Caki2 (cell line): ENCODE measurements around the gene MSH6. TPM values are rescaled to one million over a fixed set of nuclear protein-coding genes. Genes with fewer than 3 reads are reported as not detected.

ENCODE experiments used
- DNase-seq: peaks from one replicate; pipeline ENCODE4 v3.0.0-alpha.2; 2015; ENCODE audit warnings: low read depth
- in situ Hi-C: cut with HindIII; loops from 2 replicates; pipeline ENCODE4 v1.10.0; 2016; ENCODE audit warnings: low sequenced_read_pairs, low pct_unique_long_range_greater_than_20kb, mixed read lengths
- total RNA-seq: library from RNA; depleted of rRNA; stranded (reverse); fragments of >200 nt; shearing (Covaris generic); gene quantifications from 2 replicates; pipeline ENCODE4 v1.2.3, GENCODE V29; 2014; ENCODE audit warnings: low replicate concordance

The MSH6 gene
- total RNA-seq, 1 experiment from 2014 or later, result 46.3 TPM

GRCh38 chr2:47778698-47779425 is 4.1 kb upstream of the MSH6 start:
- in situ Hi-C loops, result no loop called here
- DNase-seq, result no peak

GRCh38 chr2:47779426-47779790 is 3.5 kb upstream of the MSH6 start:
- in situ Hi-C loops, result no loop called here
- DNase-seq, result no peak

- in situ Hi-C loops, result no loop called here
- DNase-seq, result no peak
These were observed 619 bp upstream of the MSH6 start for GRCh38 chr2:47782381-47782670.

GRCh38 chr2:47783486-47784351 is 774 bp downstream of the MSH6 start:
- in situ Hi-C loops, result no loop called here
- DNase-seq, result peak; percentile 64

GRCh38 chr2:47784352-47784851 is 1.5 kb downstream of the MSH6 start:
- peak; percentile 66 for DNase-seq
- in situ Hi-C loops, result no loop called here

GRCh38 chr2:47785986-47786385 is 3.0 kb downstream of the MSH6 start:
- no peak for DNase-seq
- in situ Hi-C loops, result no loop called here

- DNase-seq, result no peak
These were observed 13.2 kb downstream of the MSH6 start for GRCh38 chr2:47796090-47796697.

GRCh38 chr2:47798631-47799030 is 15.7 kb downstream of the MSH6 start:
- no peak for DNase-seq
- in situ Hi-C loops, result no loop called here

More at GRCh38 chr2:47796090-47796697, 13.2 kb downstream of the MSH6 start:
- in situ Hi-C loops, result no loop called here

GRCh38 chr2:47799031-47799609 is 16.2 kb downstream of the MSH6 start:
- DNase-seq, result no peak
- in situ Hi-C loops, result no loop called here

- in situ Hi-C loops, result no loop called here
- no peak for DNase-seq
These were observed 18.2 kb downstream of the MSH6 start for GRCh38 chr2:47801118-47801517.

- in situ Hi-C loops, result no loop called here
- peak; percentile 30 for DNase-seq
These were observed 20.4 kb downstream of the MSH6 start for GRCh38 chr2:47803363-47803762.

GRCh38 chr2:47803770-47804169 is 20.8 kb downstream of the MSH6 start:
- no peak for DNase-seq
- in situ Hi-C loops, result no loop called here

GRCh38 chr2:47805850-47806249 is 22.9 kb downstream of the MSH6 start:
- no peak for DNase-seq
- in situ Hi-C loops, result no loop called here

GRCh38 chr2:47808614-47809013 is 25.7 kb downstream of the MSH6 start:
- DNase-seq, result no peak
- in situ Hi-C loops, result no loop called here

- in situ Hi-C loops, result no loop called here
- DNase-seq, result no peak
These were observed 27.0 kb downstream of the MSH6 start for GRCh38 chr2:47809903-47810302.

- in situ Hi-C loops, result no loop called here
- DNase-seq, result no peak
These were observed 27.9 kb downstream of the MSH6 start for GRCh38 chr2:47810850-47811249.

- no peak for DNase-seq
- in situ Hi-C loops, result no loop called here
These were observed 28.7 kb downstream of the MSH6 start for GRCh38 chr2:47811668-47812067.

GRCh38 chr2:47815764-47816163 is 32.8 kb downstream of the MSH6 start:
- in situ Hi-C loops, result no loop called here
- DNase-seq, result no peak

GRCh38 chr2:47818777-47819176 is 35.8 kb downstream of the MSH6 start:
- DNase-seq, result no peak
- in situ Hi-C loops, result no loop called here
